Caco-2 (cell line): ENCODE data around the gene ERFL. TPM values are rescaled to one million over a fixed set of nuclear protein-coding genes. Genes with fewer than 3 reads are reported as not detected.

Experiments
- BruUV-seq: library from RNA; stranded (reverse); fragments of 400-500 nt; replicated peaks from 2 replicates; lab custom pipeline; 2021; lab: Mats Ljungman, UMichigan
- CTCF ChIA-PET: fragments of 300-600 bp; sonication (Branson Sonifier 250); formaldehyde crosslinking; loops from one replicate; lab custom pipeline; 2022; ENCODE audit warnings: antibody characterized with exemption; lab: Charles Lee
- POLR2A ChIA-PET: fragments of 300-600 bp; sonication (Branson Sonifier 250); formaldehyde crosslinking; loops from one replicate; lab custom pipeline; 2022; ENCODE audit warnings: antibody characterized with exemption; lab: Charles Lee
- DNase-seq, 2 experiments: peaks; one replicate each; pipeline versions ENCODE4 v3.0.0 to v3.0.0-alpha.2; 2020 to 2022
- H3K27me3 ChIP-seq: replicated peaks from 2 replicates; pipeline ENCODE4 v1.6.0; 2011; ENCODE audit warnings: low read length; ENCODE audit not compliant: control insufficient read depth, insufficient read depth
- H3K36me3 ChIP-seq: 2 replicates; pipeline ENCODE4 v1.5.1; 2011; ENCODE audit warnings: low read length; ENCODE audit not compliant: control insufficient read depth, insufficient read depth
- H3K4me1 ChIP-seq: fragments of 250-450 bp; sonication (Bioruptor Pico); 2 replicates; pipeline ENCODE4 v1.5.1; 2020; ENCODE audit warnings: mild to moderate bottlenecking
- H3K4me3 ChIP-seq: 2 replicates; pipeline ENCODE4 v1.5.1; 2011; ENCODE audit warnings: low read depth, mild to moderate bottlenecking, control low read depth, low read length
- H3K9me3 ChIP-seq: fragments of 250-450 bp; sonication (Bioruptor Pico); 2 replicates; pipeline ENCODE4 v1.5.1; 2020; ENCODE audit warnings: mild to moderate bottlenecking, moderate library complexity
- H3K27ac Mint-ChIP-seq: one replicate; pipeline ENCODE4 v1.8.0; 2022; ENCODE audit warnings: mixed read lengths; ENCODE audit not compliant: unreplicated experiment
- H3K27me3 Mint-ChIP-seq: one replicate; pipeline ENCODE4 v1.8.0; 2022; ENCODE audit warnings: mixed read lengths; ENCODE audit not compliant: insufficient read depth, unreplicated experiment
- H3K36me3 Mint-ChIP-seq: one replicate; pipeline ENCODE4 v1.8.0; 2022; ENCODE audit warnings: mild to moderate bottlenecking, mixed read lengths; ENCODE audit not compliant: insufficient read depth, unreplicated experiment
- H3K4me1 Mint-ChIP-seq: one replicate; pipeline ENCODE4 v1.8.0; 2022; ENCODE audit warnings: low read depth, mixed read lengths; ENCODE audit not compliant: unreplicated experiment
- H3K4me3 Mint-ChIP-seq: one replicate; pipeline ENCODE4 v1.8.0; 2022; ENCODE audit warnings: mild to moderate bottlenecking, moderate library complexity, mixed read lengths; ENCODE audit not compliant: unreplicated experiment
- H3K9me3 Mint-ChIP-seq: one replicate; pipeline ENCODE4 v1.8.0; 2022; ENCODE audit warnings: mixed read lengths; ENCODE audit not compliant: unreplicated experiment
- CTCF ChIP-seq, 2 experiments: fragments of 200-600 bp in 1 of 2; IDR thresholded peaks; 1 replicate in 1 of 2; 2 replicates in 1 of 2; pipeline versions ENCODE4 v1.5.1 to v1.8.0; 2011 to 2022; ENCODE audit warnings: antibody characterized with exemption in 1 of 2, control low read depth in 1 of 2, inconsistent platforms in 1 of 2, low read depth in 1 of 2, low read length in 1 of 2, mild to moderate bottlenecking in 1 of 2, moderate library complexity in 1 of 2; ENCODE audit not compliant: insufficient read depth in 1 of 2, severe bottlenecking in 1 of 2, unreplicated experiment in 1 of 2
- intact Hi-C: fragments of 100-400 bp; cut with micrococcal nuclease; formaldehyde crosslinking; loops from one replicate; pipeline ENCODE4 v1.10.0; 2022; ENCODE audit not compliant: unreplicated experiment
- total RNA-seq: library from RNA; stranded (reverse); gene quantifications from 2 replicates; pipeline ENCODE4 v1.2.3, GENCODE V29; 2022

ERFL gene
- total RNA-seq, 1 experiment from 2014 or later = 0.23 TPM

DNA sequence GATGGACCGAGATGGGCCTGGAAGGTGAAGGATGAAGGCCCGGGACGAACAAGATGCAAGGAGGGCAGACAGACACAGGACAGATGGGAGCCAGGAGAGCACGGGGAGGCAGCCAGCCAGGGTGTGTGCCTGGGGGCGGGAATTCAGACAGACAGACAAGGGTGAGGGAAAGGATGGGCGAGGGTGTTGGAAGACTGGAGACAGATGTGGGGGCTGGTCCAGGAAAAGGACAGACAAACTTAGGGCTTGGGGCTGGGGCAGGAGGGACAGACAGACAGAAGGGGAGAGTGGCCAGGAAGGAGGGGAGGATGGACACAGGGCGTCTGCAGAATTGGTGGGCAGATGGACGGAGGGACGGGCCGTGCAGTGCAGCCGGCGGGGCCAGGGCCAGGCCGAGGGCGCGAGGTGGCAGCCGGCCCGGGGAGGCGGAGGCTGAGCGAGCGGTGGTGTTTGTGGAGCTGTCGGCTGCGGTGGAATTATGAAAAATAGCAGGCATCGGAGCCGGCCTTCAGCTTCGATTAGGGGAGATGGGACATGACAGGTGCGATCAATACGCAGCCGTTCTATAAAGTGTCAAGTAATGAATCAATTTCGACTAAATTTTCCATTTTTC lies 4.6 kb upstream of the ERFL start:
- Histone ChIP-seq H3K27me3 (no peaks in the 10 kb centered on the region), H3K4me3 (no peak overlapping the region), H3K36me3 (no peaks in the 10 kb centered on the region), H3K9me3 (no peaks in the 10 kb centered on the region), H3K4me1 (peaks cover 27% of the 10 kb centered on the region)
- Mint-ChIP-seq H3K9me3 (no peaks in the 10 kb centered on the region), H3K27me3 (peaks cover 13% of the 10 kb centered on the region), H3K4me3 (no peak overlapping the region), H3K36me3 (no peaks in the 10 kb centered on the region), H3K4me1 (peaks cover 30% of the 10 kb centered on the region), H3K27ac (no peak overlapping the region)
- ChIA-PET CTCF (no interaction called here), POLR2A (no interaction called here)
- BruUV-seq = no TSS peak
- TF ChIP-seq CTCF (IDR thresholded peaks at IDR 0.05; ENCODE audit: insufficient read depth in 1 of 2, low read depth in 1 of 2, low read length in 1 of 2, severe bottlenecking in 1 of 2, unreplicated experiment in 1 of 2) = no peak
- DNase-seq = no peak
- intact Hi-C loops = no loop called here

DNA sequence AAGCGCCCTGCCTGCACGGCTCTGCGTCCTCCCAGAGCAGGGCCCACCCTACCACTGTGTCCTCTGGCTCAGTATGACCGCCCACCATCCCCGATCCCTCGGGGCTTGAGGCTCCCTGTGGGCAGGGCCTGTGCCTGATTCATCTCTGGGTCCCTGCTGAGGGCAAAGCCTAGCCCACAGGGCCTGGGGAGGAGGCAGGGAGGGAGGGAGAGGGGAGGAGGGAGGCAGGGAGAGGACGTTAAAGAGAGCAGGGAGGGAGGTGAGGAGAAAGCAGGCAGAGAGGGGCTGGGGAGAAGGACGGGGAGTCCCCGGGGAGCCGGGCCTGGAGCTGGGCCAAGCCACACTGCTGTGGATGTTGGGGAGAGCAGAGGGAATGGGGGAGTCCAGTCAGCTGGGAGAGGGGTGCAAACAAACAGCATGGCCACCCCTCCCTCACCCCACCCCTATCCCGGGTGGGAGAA lies 4.0 kb upstream of the ERFL start:
- intact Hi-C loops = no loop called here
- Histone ChIP-seq H3K36me3 (no peaks in the 10 kb centered on the region), H3K4me3 (no peak overlapping the region), H3K27me3 (no peaks in the 10 kb centered on the region), H3K4me1 (peaks cover 27% of the 10 kb centered on the region), H3K9me3 (no peaks in the 10 kb centered on the region)
- Mint-ChIP-seq H3K36me3 (no peaks in the 10 kb centered on the region), H3K4me3 (no peak overlapping the region), H3K27ac (no peak overlapping the region), H3K9me3 (no peaks in the 10 kb centered on the region), H3K4me1 (peaks cover 30% of the 10 kb centered on the region), H3K27me3 (peaks cover 13% of the 10 kb centered on the region)
- TF ChIP-seq CTCF (IDR thresholded peaks at IDR 0.05; ENCODE audit: insufficient read depth in 1 of 2, low read depth in 1 of 2, low read length in 1 of 2, severe bottlenecking in 1 of 2, unreplicated experiment in 1 of 2) = no peak
- DNase-seq = no peak
- CTCF ChIA-PET = no interaction called here
- no TSS peak for BruUV-seq
- POLR2A ChIA-PET = no interaction called here

GRCh38 chr19:41930926-41931592 lies 2.8 kb upstream of the ERFL start:
- CTCF ChIA-PET = interaction anchor here (0.7 to 1.1 kb wide), 4 partner anchors 27 to 47 kb away, joined by 3 to 4 read pairs (median 4); partner anchors contain the start of gene RABAC1
- Mint-ChIP-seq H3K27me3 (peaks cover 13% of the 10 kb centered on the region), H3K36me3 (no peaks in the 10 kb centered on the region), H3K4me3 (no peak overlapping the region), H3K4me1 (peaks cover 30% of the 10 kb centered on the region), H3K27ac (no peak overlapping the region), H3K9me3 (no peaks in the 10 kb centered on the region)
- Histone ChIP-seq H3K27me3 (no peaks in the 10 kb centered on the region), H3K4me1 (peaks cover 27% of the 10 kb centered on the region), H3K4me3 (no peak overlapping the region), H3K36me3 (no peaks in the 10 kb centered on the region), H3K9me3 (no peaks in the 10 kb centered on the region)
- intact Hi-C loops = loop anchor here (1.0 kb wide), 2 partner anchors 27 to 58 kb away; no protein-coding TSS in a partner anchor
- no peak for DNase-seq
- POLR2A ChIA-PET = interaction anchor here (0.6 kb wide), 1 partner anchor 1626 kb away, joined by 3 read pairs; no protein-coding TSS in a partner anchor
- TF ChIP-seq CTCF (IDR thresholded peaks at IDR 0.05; ENCODE audit: insufficient read depth in 1 of 2, low read depth in 1 of 2, low read length in 1 of 2, severe bottlenecking in 1 of 2, unreplicated experiment in 1 of 2) = no peak
- BruUV-seq = no TSS peak
